ENCODE results near the gene CDK11A.
A peak's percentile ranks its signal among the peaks of the same experiment; 100 is the strongest.

GRCh38 chr1:1745651-1746565 is 21.8 kb upstream of the CDK11A start:
- TF ChIP-seq CTCF (IDR thresholded peaks at IDR 0.05 in 4 of 5, conservative IDR thresholded peaks at IDR 0.05 in 1 of 5) (peak in 3 of 5 experiments; percentile 22 to 75 (median 74)), POLR2A (IDR thresholded peaks at IDR 0.05) (peak; percentile 22 to 28)

All from gastrocnemius medialis (tissue), 4 donors.